DOHH2 (cell line): Measurements from ENCODE around the gene L3MBTL3.

Experiments
- H3F3A ChIP-seq: fragments of 200-600 bp; sonication (generic), shearing (Covaris generic); 2 replicates; pipeline ENCODE4 v1.6.0; 2016; ENCODE audit warnings: antibody characterized with exemption, mild to moderate bottlenecking; ENCODE audit not compliant: control insufficient read depth, insufficient read depth
- H3K27ac ChIP-seq: fragments of 200-600 bp; sonication (generic); 2 replicates; pipeline ENCODE4 v1.5.1; 2014; ENCODE audit warnings: low read depth, mild to moderate bottlenecking, low read length, moderate library complexity
- H3K27me3 ChIP-seq: fragments of 200-600 bp; sonication (generic); 2 replicates; pipeline ENCODE4 v1.6.1; 2014; ENCODE audit warnings: mild to moderate bottlenecking, low read length, mixed read lengths; ENCODE audit not compliant: control insufficient read depth
- H3K36me3 ChIP-seq: fragments of 200-600 bp; sonication (generic); 2 replicates; pipeline ENCODE4 v1.6.1; 2014; ENCODE audit warnings: mild to moderate bottlenecking, low read length, moderate library complexity, mixed read lengths; ENCODE audit not compliant: control insufficient read depth
- H3K4me1 ChIP-seq: fragments of 200-600 bp; sonication (generic); 2 replicates; pipeline ENCODE4 v1.6.1; 2014; ENCODE audit warnings: mild to moderate bottlenecking, low read length, mixed read lengths; ENCODE audit not compliant: control insufficient read depth
- H3K4me2 ChIP-seq: fragments of 200-600 bp; sonication (generic); 2 replicates; pipeline ENCODE4 v1.6.0; 2014; ENCODE audit warnings: mild to moderate bottlenecking, low read length, moderate library complexity
- H3K4me3 ChIP-seq: fragments of 200-600 bp; sonication (generic); 2 replicates; pipeline ENCODE4 v1.5.1; 2014; ENCODE audit warnings: mild to moderate bottlenecking, low read length, mixed read lengths
- H3K79me2 ChIP-seq: fragments of 200-600 bp; sonication (generic); 2 replicates; pipeline ENCODE4 v1.6.1; 2014; ENCODE audit warnings: mild to moderate bottlenecking, low read length, mixed read lengths; ENCODE audit not compliant: control insufficient read depth
- H3K9me2 ChIP-seq: fragments of 200-600 bp; sonication (generic); replicated peaks from 2 replicates; pipeline ENCODE4 v1.6.1; 2014; ENCODE audit warnings: mild to moderate bottlenecking, low read length, mixed read lengths; ENCODE audit not compliant: control insufficient read depth
- H3K9me3 ChIP-seq: fragments of 200-600 bp; sonication (generic); 2 replicates; pipeline ENCODE4 v1.6.1; 2014; ENCODE audit warnings: antibody characterized with exemption, low read length, mixed read lengths; ENCODE audit not compliant: control insufficient read depth, insufficient read depth
- H4K20me1 ChIP-seq: fragments of 200-600 bp; sonication (generic); 2 replicates; pipeline ENCODE4 v1.6.0; 2014; ENCODE audit warnings: low read depth, mild to moderate bottlenecking, antibody characterized with exemption, low read length, moderate library complexity; ENCODE audit not compliant: control insufficient read depth, insufficient read depth
- EZH2phosphoT487 ChIP-seq: fragments of 200-600 bp; sonication (generic); IDR thresholded peaks from 2 replicates; pipeline ENCODE4 v1.6.1; 2017; ENCODE audit warnings: borderline replicate concordance, mild to moderate bottlenecking, antibody characterized with exemption, low read length, moderate library complexity, mixed read lengths
- TF ChIP-seq, protein P1 (sequence below): fragments of 200-600 bp; sonication (generic); IDR thresholded peaks from one replicate; pipeline ENCODE4 v1.5.1; 2014; ENCODE audit warnings: antibody characterized with exemption, mild to moderate bottlenecking, low read depth, low read length; ENCODE audit not compliant: poor library complexity, severe bottlenecking

Gene L3MBTL3

DNA sequence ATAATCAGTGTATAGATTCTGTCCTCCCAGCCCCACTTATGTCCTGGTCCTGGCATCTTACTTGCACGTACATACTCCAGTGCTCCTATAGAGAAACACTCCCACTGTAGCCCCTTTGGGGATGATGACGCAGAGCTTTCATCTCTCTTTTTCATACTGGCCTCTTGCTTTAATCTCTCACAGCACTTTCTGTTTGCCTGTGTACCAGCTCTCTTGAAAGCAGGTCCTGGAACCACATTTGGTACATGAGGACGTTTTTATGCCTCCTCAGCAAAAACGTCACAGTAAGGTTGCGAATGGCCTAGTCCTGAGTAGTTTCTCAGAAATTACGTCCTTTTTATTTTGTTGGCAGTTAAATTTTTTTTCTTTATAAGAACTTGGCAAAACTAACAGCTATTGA lies 10.8 kb downstream of the L3MBTL3 start:
- H3K9me2 ChIP-seq: no peaks in the 10 kb centered on the region
- no peak for TF ChIP-seq EZH2phosphoT487
- TF ChIP-seq, protein P1, sequence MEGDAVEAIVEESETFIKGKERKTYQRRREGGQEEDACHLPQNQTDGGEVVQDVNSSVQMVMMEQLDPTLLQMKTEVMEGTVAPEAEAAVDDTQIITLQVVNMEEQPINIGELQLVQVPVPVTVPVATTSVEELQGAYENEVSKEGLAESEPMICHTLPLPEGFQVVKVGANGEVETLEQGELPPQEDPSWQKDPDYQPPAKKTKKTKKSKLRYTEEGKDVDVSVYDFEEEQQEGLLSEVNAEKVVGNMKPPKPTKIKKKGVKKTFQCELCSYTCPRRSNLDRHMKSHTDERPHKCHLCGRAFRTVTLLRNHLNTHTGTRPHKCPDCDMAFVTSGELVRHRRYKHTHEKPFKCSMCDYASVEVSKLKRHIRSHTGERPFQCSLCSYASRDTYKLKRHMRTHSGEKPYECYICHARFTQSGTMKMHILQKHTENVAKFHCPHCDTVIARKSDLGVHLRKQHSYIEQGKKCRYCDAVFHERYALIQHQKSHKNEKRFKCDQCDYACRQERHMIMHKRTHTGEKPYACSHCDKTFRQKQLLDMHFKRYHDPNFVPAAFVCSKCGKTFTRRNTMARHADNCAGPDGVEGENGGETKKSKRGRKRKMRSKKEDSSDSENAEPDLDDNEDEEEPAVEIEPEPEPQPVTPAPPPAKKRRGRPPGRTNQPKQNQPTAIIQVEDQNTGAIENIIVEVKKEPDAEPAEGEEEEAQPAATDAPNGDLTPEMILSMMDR: no peak
- no peak overlapping the region for H3K27ac ChIP-seq
- H3K4me3 ChIP-seq: no peak overlapping the region
- H3K4me2 ChIP-seq: no peak overlapping the region
- H3K36me3 ChIP-seq: 0 out of 2 replicates have a peak, but pooled peaks cover 4% of the 10 kb centered on the region
- H3K27me3 ChIP-seq: no peaks in the 10 kb centered on the region
- no peaks in the 10 kb centered on the region for H4K20me1 ChIP-seq
- peaks cover 8% of the 10 kb centered on the region for H3K79me2 ChIP-seq
- no peaks in the 10 kb centered on the region for H3K9me3 ChIP-seq
- H3K4me1 ChIP-seq: peaks cover 6% of the 10 kb centered on the region
- 0 out of 2 replicates have a peak, but pooled peaks cover 3% of the 10 kb centered on the region for H3F3A ChIP-seq

DNA sequence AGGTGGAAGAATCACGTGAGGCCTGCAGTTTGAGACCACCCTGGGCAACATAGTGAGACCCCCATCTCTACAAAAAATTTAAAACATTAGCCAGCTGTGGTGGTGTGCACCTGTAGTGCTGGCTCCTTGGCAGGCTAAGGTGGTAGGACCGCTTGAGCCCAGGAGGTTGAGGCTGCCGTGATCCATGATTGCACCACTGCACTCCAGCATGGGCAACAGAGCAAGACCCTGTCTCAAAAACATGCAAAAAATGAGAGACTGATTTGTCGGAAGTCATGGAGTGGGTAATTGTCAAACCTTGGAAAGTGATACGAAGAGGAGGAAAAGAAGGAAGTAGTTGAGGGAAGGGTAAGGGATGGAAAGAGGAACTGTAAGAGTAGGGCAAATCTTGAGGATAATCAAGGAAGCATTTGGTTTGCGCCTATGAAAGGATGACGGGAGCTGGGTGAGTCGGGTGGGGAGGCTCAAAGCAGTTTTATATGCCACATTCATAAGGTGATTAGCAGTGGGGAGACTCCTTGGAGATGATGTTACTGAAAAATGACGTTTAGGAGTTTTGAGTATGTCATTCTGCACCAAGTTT lies 14.5 kb downstream of the L3MBTL3 start:
- H4K20me1 ChIP-seq: no peaks in the 10 kb centered on the region
- H3K4me3 ChIP-seq: no peak overlapping the region
- H3K27ac ChIP-seq: no peak overlapping the region
- peaks cover 11% of the 10 kb centered on the region for H3K79me2 ChIP-seq
- H3K27me3 ChIP-seq: no peaks in the 10 kb centered on the region
- peaks cover 4% of the 10 kb centered on the region for H3K4me1 ChIP-seq
- H3K36me3 ChIP-seq: no peaks in the 10 kb centered on the region
- TF ChIP-seq, protein P1: no peak
- TF ChIP-seq EZH2phosphoT487: no peak
- H3K4me2 ChIP-seq: no peak overlapping the region
- H3K9me2 ChIP-seq: no peaks in the 10 kb centered on the region
- no peaks in the 10 kb centered on the region for H3K9me3 ChIP-seq
- no peaks in the 10 kb centered on the region for H3F3A ChIP-seq

GRCh38 chr6:130033949-130034348 lies 15.6 kb downstream of the L3MBTL3 start:
- Histone ChIP-seq H3K4me2 (no peak overlapping the region), H3K9me2 (no peaks in the 10 kb centered on the region), H3K4me1 (no peaks in the 10 kb centered on the region), H3K4me3 (no peak overlapping the region), H4K20me1 (no peaks in the 10 kb centered on the region), H3K27ac (no peak overlapping the region), H3K36me3 (no peaks in the 10 kb centered on the region), H3F3A (no peaks in the 10 kb centered on the region), H3K9me3 (no peaks in the 10 kb centered on the region), H3K79me2 (peaks cover 14% of the 10 kb centered on the region), H3K27me3 (no peaks in the 10 kb centered on the region)
- no peak for TF ChIP-seq EZH2phosphoT487
- TF ChIP-seq, protein P1: no peak
